ENCODE results near the gene SYCE3. TPM values are rescaled to one million over a fixed set of nuclear protein-coding genes. Genes with fewer than 3 reads are reported as not detected.
"Not testable (repeated sequence)": the region's sequence is repeated elsewhere in the genome, so short reads cannot be mapped to it uniquely, and the experiment has no call there.

The SYCE3 gene
- total RNA-seq, 1 donor from 2014 or later = not detected

GRCh38 chr22:50540381-50540780 is 22.3 kb downstream of the SYCE3 start:
- no peak for ATAC-seq
- no peak for DNase-seq (ENCODE audit: low spot score)
- intact Hi-C loops (cut with DNase I) = loop anchor here (1.0 kb wide), 1 partner anchor 15 kb away; the partner anchor contains the start of gene SCO2

GRCh38 chr22:50537765-50538164 is 25.0 kb downstream of the SYCE3 start:
- DNase-seq (ENCODE audit: low spot score) = no peak
- intact Hi-C loops (cut with DNase I) = no loop called here
- ATAC-seq = no peak

- intact Hi-C loops (cut with DNase I) = no loop called here
- no peak for ATAC-seq
- DNase-seq (ENCODE audit: low spot score) = no peak
Observed at GRCh38 chr22:50536226-50536625, 26.5 kb downstream of the SYCE3 start.

- no peak for ATAC-seq
Observed at GRCh38 chr22:50535113-50535512, 27.6 kb downstream of the SYCE3 start.

GRCh38 chr22:50533856-50534711 is 28.6 kb downstream of the SYCE3 start:
- ATAC-seq; intact Hi-C loops (cut with DNase I); DNase-seq (ENCODE audit: low spot score): not testable (repeated sequence)

More at GRCh38 chr22:50535113-50535512, 27.6 kb downstream of the SYCE3 start:
- DNase-seq (ENCODE audit: low spot score) = no peak
- intact Hi-C loops (cut with DNase I) = no loop called here

DNA sequence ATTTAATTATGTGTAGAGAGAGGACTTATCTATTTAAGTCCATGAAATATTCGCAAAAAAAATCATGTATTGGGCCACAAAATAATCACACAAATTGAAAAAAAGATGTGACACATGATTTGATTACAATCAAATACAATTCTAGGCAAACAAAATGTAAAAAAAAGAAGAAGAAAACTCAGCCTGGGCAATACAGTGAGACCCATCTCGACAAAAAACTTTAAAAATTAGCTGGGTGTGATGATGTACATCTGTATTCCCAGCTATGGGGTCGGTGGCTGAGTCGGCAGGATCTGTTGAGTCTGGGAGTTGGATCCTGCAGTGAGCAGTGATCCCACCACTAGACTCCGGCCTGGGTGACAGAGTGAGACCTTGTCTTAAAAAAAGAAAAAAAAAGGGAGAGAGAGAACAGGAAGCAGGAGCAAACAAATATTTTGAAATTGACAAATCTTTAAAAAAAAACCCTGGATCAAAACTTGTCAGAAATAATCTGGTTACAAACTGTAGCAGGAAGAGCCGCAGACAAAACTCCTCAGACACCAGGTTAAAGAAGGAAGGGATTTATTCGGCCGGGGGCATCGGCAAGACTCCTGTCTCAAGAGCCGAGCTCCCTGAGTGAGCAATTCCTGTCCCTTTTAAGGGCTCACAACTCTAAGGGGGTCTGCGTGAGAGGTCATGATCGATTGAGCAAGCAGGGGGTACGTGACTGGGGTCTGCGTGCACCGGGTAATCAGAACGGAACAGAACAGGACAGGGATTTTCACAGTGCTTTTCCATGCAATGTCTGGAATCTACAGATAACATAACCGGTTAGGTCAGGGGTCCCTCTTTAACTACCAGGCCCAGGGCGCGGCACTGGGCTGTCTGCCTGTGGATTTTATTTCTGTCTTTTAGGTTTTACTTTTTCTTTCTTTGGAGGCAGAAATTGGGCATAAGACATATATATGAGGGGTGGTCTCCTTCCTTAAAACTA is 29.6 kb downstream of the SYCE3 start:
- no peak for DNase-seq (ENCODE audit: low spot score)
- intact Hi-C loops (cut with DNase I) = no loop called here

DNA sequence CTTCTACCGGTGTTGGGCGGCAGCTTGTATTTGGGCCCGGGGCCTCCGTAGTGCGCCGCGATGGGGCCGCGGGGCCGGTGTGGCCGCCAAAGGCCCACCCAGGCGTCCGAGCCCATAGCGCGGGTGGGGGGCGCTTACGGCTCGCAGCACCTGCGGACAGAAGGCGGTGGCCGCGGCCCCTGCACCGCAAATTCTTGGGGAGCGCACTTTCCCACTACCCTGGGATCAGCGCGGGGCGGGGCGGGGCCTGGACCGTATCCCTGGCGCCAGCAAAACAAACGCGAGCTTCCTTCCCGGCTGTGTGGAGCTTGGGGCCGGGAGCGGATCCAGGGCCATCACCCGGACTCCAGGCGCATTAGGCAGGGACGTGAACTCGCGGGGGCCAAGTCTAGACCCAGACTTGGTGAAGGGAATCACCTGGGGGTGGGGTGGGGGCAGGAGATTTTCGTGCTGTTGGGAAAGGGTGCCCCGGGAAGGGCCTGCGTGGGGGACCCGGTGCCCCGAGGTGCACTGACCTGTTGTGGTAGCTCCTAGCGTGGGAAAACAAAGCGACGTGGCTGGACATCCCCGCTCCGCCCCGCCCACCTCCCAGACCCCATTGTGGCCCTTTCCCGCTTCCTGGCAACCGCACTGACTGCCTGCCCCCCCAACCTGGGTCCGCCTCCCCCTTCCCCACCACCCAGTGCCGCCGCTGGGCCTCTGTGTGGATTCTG is 30.6 kb downstream of the SYCE3 start:
- peak; percentile 88 for DNase-seq (ENCODE audit: low spot score)

More for the DNA sequence above, 29.6 kb downstream of the SYCE3 start:
- ATAC-seq = no peak

GRCh38 chr22:50531546-50531961 is 31.2 kb downstream of the SYCE3 start:
- DNase-seq (ENCODE audit: low spot score) (peak; percentile 78), ATAC-seq (peak; percentile 17)
- intact Hi-C loops (cut with DNase I) = no loop called here

More for the DNA sequence above, 30.6 kb downstream of the SYCE3 start:
- intact Hi-C loops (cut with DNase I) = no loop called here
- peak; percentile 56 for ATAC-seq

- ATAC-seq = peak; percentile 68
- DNase-seq (ENCODE audit: low spot score) = peak; percentile 92
- intact Hi-C loops (cut with DNase I) = no loop called here
Observed at GRCh38 chr22:50530877-50531545, 31.7 kb downstream of the SYCE3 start.

DNA sequence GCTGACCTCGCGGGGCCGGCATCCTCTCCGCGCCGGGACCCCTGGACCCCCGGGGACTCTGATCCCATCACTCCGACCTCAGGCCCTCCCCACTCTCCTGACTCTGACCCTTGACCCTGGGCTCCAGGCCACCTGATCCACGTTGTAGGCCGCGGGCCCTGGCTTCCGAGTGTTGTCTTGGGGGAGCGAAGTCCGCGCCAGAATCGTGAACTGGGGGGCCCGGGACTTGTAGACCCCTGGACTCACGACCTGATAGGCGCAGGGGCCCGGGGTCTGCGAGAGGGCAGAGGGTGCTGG is 32.2 kb downstream of the SYCE3 start:
- ATAC-seq (peak; percentile 1), DNase-seq (ENCODE audit: low spot score) (no peak)
- intact Hi-C loops (cut with DNase I) = no loop called here

DNA sequence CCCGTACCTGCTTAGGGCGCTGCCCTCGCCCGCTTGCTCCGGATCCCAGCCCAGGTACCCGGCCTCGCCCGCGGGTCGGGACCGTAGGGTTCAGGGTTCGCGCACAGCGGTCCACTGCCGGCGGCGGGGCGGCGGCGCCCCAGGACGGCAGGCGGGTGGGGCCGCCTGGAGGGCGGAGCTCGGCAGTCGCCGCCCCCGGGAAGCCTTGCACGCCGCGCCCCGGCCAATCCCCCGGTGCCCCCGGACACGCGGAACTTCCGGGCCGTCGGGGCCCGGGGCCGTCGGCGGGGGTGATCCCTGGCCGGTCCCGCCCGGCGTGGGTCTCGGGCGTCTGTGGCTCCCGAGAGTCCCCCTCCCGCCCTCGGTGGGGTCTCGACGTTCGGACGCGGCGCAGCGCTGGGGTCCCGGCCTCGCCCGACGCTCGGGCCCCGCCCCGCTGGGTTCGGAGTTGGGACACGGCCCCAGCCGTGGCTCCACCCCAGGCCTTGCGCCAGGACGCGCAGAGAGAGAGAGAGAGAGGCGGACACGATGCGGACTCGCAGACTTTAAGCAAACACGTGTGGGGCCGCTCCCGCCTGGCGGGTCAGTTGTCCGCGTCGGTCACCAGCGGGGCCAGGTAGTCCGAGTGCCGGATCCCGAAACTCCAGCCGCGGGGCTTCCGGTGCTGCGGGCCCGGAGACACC is 32.7 kb downstream of the SYCE3 start, which contains the start of gene TYMP:
Gene TYMP (minus strand): TSS at position 116 of the 683 bp plus-strand sequence. CDS start 303 bp downstream, outside the sequence.
- intact Hi-C loops (cut with DNase I) = no loop called here
- DNase-seq (ENCODE audit: low spot score) (peak; percentile 89), ATAC-seq (peak; percentile 35)

GRCh38 chr22:50529416-50529896 is 33.3 kb downstream of the SYCE3 start:
- intact Hi-C loops (cut with DNase I) = no loop called here
- DNase-seq (ENCODE audit: low spot score) (peak; percentile 84), ATAC-seq (no peak)

DNA sequence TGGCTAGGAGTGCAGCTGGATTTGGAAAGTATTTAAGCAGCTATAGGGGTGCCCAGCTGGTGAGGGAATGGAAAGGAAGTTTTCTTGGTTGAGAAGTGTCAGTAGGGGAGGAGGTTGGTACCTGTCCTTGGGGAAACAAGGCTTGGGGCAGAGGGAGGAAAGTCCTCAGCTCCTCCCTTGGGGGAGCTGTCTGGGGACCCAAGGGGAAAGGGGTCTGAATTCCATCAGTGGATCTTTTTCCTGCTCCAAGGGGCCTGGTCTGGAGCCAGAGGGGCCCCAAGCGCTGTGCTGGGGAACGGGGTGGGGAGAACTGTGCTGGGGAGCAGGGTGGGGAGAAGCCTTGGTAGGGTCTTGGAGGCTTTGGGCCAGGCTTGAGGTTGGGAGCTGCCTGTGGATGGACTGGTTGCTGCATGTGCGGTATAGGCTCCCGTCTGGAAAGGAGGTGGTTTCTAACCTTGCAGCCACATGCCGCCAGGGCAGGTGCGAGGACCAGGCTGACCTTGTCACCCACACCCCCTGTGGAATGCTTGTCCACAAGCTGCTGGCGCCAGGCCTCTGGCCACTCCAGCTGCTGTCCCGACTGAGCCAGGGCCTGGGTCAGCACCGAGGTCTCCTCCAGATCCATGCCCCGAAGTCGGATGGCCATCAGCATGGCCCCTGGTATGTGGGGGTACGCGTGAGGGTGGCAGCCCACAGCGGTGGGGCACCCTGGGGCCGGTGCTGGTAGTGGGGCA is 33.9 kb downstream of the SYCE3 start:
- ATAC-seq = no peak
- intact Hi-C loops (cut with DNase I) = no loop called here

GRCh38 chr22:50527921-50528681 is 34.6 kb downstream of the SYCE3 start:
- intact Hi-C loops (cut with DNase I) = no loop called here
- no peak for DNase-seq (ENCODE audit: low spot score)
- no peak for ATAC-seq

More for the DNA sequence above, 33.9 kb downstream of the SYCE3 start:
- no peak for DNase-seq (ENCODE audit: low spot score)

GRCh38 chr22:50526834-50527801 is 35.6 kb downstream of the SYCE3 start:
- intact Hi-C loops (cut with DNase I) = no loop called here
- ATAC-seq (peak; percentile 11), DNase-seq (ENCODE audit: low spot score) (peak; percentile 79)

Measured in sciatic nerve (tissue), 2 donors.